SU-DHL-6 (cell line): ENCODE results near the gene MAML3.

Experiments
- H2AFZ ChIP-seq: fragments of 200-600 bp; sonication (generic); 2 replicates; pipeline ENCODE4 v1.6.1; 2014; ENCODE audit warnings: low read depth, mild to moderate bottlenecking, moderate library complexity, mixed read lengths, antibody characterized with exemption, low read length; ENCODE audit not compliant: severe bottlenecking
- H3F3A ChIP-seq: fragments of 200-600 bp; shearing (Covaris generic); 2 replicates; pipeline ENCODE4 v1.6.0; 2016; ENCODE audit warnings: antibody characterized with exemption, mild to moderate bottlenecking; ENCODE audit not compliant: insufficient read depth
- H3K27ac ChIP-seq: fragments of 200-600 bp; sonication (generic); 2 replicates; pipeline ENCODE4 v1.5.1; 2016; ENCODE audit warnings: low read depth, mild to moderate bottlenecking, low read length, moderate library complexity, mixed read lengths
- H3K27me3 ChIP-seq: fragments of 200-600 bp; sonication (generic), shearing (Covaris generic); 2 replicates; pipeline ENCODE4 v1.6.0; 2014; ENCODE audit warnings: mild to moderate bottlenecking, low read length
- H3K36me3 ChIP-seq: fragments of 200-600 bp; sonication (generic); 2 replicates; pipeline ENCODE4 v1.6.1; 2014; ENCODE audit warnings: mild to moderate bottlenecking, low read length, mixed read lengths
- H3K4me2 ChIP-seq: fragments of 300-600, 200-600 bp; shearing (Covaris generic), sonication (generic); 2 replicates; pipeline ENCODE4 v1.6.0; 2014; ENCODE audit warnings: low read length, low read depth, mild to moderate bottlenecking; ENCODE audit not compliant: poor library complexity, severe bottlenecking
- H3K4me3 ChIP-seq: fragments of 200-600 bp; sonication (generic); 2 replicates; pipeline ENCODE4 v1.5.1; 2014; ENCODE audit warnings: antibody characterized with exemption, low read length, mild to moderate bottlenecking, mixed read lengths; ENCODE audit not compliant: insufficient read depth, poor library complexity, severe bottlenecking
- H3K79me2 ChIP-seq: fragments of 200-600 bp; sonication (generic); 2 replicates; pipeline ENCODE4 v1.6.1; 2014; ENCODE audit warnings: mild to moderate bottlenecking, low read length, moderate library complexity; ENCODE audit not compliant: insufficient read depth
- H3K9ac ChIP-seq: fragments of 200-600 bp; sonication (generic); 2 replicates; pipeline ENCODE4 v1.7.0; 2014; ENCODE audit warnings: mild to moderate bottlenecking, low read length
- H3K9me2 ChIP-seq: fragments of 200-600 bp; sonication (generic); replicated peaks from 2 replicates; pipeline ENCODE4 v1.6.1; 2014; ENCODE audit warnings: low read length; ENCODE audit not compliant: insufficient read depth
- H3K9me3 ChIP-seq: fragments of 200-600 bp; sonication (generic); 2 replicates; pipeline ENCODE4 v1.6.1; 2014; ENCODE audit warnings: low read length, mixed read lengths; ENCODE audit not compliant: insufficient read depth
- H4K20me1 ChIP-seq: fragments of 200-600 bp; sonication (generic); 2 replicates; pipeline ENCODE4 v1.6.1; 2014; ENCODE audit warnings: low read depth, mild to moderate bottlenecking, antibody characterized with exemption, low read length, moderate library complexity, mixed read lengths
- EZH2phosphoT487 ChIP-seq: fragments of 200-600 bp; sonication (generic), shearing (Covaris generic); conservative IDR thresholded peaks from 2 replicates; pipeline ENCODE4 v1.6.1; 2018; ENCODE audit warnings: mild to moderate bottlenecking, antibody characterized with exemption, low read length, moderate library complexity, mixed read lengths
- TF ChIP-seq, protein P1 (sequence below): fragments of 200-600 bp; sonication (generic); IDR thresholded peaks from one replicate; pipeline ENCODE4 v1.5.1; 2017; ENCODE audit warnings: antibody characterized with exemption, mild to moderate bottlenecking, low read length, moderate library complexity; ENCODE audit not compliant: insufficient read depth, poor library complexity, severe bottlenecking

MAML3 gene

GRCh38 chr4:140094438-140095420 lies 59.3 kb downstream of the MAML3 start:
- Histone ChIP-seq H3K79me2 (no peaks in the 10 kb centered on the region), H2AFZ (no peak overlapping the region), H3K9me2 (no peaks in the 10 kb centered on the region), H4K20me1 (no peaks in the 10 kb centered on the region), H3K9ac (no peak overlapping the region), H3K27ac (no peak overlapping the region), H3K4me3 (no peak overlapping the region), H3K9me3 (no peaks in the 10 kb centered on the region), H3K36me3 (no peaks in the 10 kb centered on the region), H3K4me2 (no peak overlapping the region), H3K27me3 (no peaks in the 10 kb centered on the region), H3F3A (no peaks in the 10 kb centered on the region)
- TF ChIP-seq EZH2phosphoT487, result no peak
- TF ChIP-seq, protein P1, sequence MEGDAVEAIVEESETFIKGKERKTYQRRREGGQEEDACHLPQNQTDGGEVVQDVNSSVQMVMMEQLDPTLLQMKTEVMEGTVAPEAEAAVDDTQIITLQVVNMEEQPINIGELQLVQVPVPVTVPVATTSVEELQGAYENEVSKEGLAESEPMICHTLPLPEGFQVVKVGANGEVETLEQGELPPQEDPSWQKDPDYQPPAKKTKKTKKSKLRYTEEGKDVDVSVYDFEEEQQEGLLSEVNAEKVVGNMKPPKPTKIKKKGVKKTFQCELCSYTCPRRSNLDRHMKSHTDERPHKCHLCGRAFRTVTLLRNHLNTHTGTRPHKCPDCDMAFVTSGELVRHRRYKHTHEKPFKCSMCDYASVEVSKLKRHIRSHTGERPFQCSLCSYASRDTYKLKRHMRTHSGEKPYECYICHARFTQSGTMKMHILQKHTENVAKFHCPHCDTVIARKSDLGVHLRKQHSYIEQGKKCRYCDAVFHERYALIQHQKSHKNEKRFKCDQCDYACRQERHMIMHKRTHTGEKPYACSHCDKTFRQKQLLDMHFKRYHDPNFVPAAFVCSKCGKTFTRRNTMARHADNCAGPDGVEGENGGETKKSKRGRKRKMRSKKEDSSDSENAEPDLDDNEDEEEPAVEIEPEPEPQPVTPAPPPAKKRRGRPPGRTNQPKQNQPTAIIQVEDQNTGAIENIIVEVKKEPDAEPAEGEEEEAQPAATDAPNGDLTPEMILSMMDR, result no peak

GRCh38 chr4:140092094-140092851 lies 61.7 kb downstream of the MAML3 start:
- Histone ChIP-seq H3K36me3 (no peaks in the 10 kb centered on the region), H2AFZ (no peak overlapping the region), H4K20me1 (no peaks in the 10 kb centered on the region), H3K4me3 (no peak overlapping the region), H3K9ac (no peak overlapping the region), H3K9me2 (no peaks in the 10 kb centered on the region), H3K27me3 (no peaks in the 10 kb centered on the region), H3K4me2 (no peak overlapping the region), H3F3A (no peaks in the 10 kb centered on the region), H3K79me2 (no peaks in the 10 kb centered on the region), H3K27ac (no peak overlapping the region), H3K9me3 (no peaks in the 10 kb centered on the region)
- TF ChIP-seq EZH2phosphoT487, result no peak
- TF ChIP-seq, protein P1, result no peak

DNA sequence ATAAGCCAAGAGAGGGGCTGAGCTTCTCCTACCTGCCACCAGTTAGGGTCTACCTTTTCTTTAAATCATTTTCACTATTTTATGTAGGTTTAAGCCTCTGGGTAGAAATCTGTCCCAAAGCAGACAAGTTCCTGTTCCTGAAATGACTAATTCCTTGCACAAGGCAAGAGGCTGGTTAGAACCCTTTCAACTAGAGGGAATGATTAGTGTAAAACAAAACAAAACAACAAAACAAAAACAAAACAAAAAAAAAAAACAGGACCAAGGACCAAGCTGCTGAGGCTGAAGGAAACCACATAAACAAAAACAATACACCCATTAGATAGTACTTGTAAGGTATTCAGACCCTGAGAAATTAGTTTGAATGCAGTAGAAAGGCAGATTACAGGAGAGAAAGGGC lies 62.7 kb downstream of the MAML3 start:
- TF ChIP-seq EZH2phosphoT487, result no peak
- TF ChIP-seq, protein P1, result no peak
- Histone ChIP-seq H3K27ac (no peak overlapping the region), H3K79me2 (no peaks in the 10 kb centered on the region)

More for the DNA sequence above, 62.7 kb downstream of the MAML3 start:
- no peaks in the 10 kb centered on the region for H3K9me2 ChIP-seq
- H3K36me3 ChIP-seq, result no peaks in the 10 kb centered on the region
- no peak overlapping the region for H2AFZ ChIP-seq
- no peaks in the 10 kb centered on the region for H4K20me1 ChIP-seq
- no peaks in the 10 kb centered on the region for H3K9me3 ChIP-seq
- H3F3A ChIP-seq, result no peaks in the 10 kb centered on the region
- H3K27me3 ChIP-seq, result no peaks in the 10 kb centered on the region
- no peak overlapping the region for H3K4me3 ChIP-seq
- no peak overlapping the region for H3K9ac ChIP-seq
- H3K4me2 ChIP-seq, result no peak overlapping the region
